NCI-H1092 treated with DMSO at 0.1 percent for 48 hours (cell line): ENCODE data around the gene RBM6.
A peak's percentile ranks its signal among the peaks of the same experiment; 100 is the strongest.

Experiments used
- DNase-seq: peaks from one replicate; lab custom pipeline; 2025; lab: John Stamatoyannopoulos, UW

The RBM6 gene

DNA sequence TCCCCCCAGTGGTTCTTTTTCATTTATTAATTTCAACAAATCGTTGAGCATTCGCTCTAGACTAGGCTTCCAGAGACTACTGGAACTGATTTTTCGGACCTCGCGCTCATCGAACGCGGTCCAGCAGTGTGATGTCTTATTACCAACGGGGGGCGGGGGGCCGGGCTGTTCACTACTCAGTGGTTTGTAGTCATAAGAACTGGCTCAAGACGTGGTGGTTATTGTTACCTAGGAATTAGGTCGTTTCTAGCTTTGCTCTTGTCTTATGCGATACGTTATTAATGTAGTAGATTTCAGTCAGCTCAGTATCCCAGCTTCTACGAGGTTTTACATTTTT is 149.6 kb downstream of the RBM6 start:
- DNase-seq: no peak

DNA sequence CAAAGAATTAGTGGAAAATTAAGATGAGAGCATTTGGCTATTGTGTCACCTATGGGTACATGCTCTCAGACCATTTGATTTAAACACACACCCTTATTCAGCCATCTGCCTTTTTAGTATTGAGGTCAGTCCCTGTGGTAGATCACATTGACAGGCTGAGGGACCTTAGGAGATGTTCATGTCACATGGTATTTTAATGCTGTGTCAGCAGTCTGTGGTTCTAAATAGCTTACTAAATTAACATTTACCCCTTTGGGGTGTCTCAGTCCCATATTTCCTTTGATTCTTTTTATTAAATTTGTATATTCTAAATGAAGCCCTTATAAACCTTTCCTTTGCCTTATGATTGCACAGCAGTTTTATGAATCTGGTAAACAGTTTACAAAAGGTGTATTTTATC is 151.0 kb downstream of the RBM6 start:
- DNase-seq: no peak

DNA sequence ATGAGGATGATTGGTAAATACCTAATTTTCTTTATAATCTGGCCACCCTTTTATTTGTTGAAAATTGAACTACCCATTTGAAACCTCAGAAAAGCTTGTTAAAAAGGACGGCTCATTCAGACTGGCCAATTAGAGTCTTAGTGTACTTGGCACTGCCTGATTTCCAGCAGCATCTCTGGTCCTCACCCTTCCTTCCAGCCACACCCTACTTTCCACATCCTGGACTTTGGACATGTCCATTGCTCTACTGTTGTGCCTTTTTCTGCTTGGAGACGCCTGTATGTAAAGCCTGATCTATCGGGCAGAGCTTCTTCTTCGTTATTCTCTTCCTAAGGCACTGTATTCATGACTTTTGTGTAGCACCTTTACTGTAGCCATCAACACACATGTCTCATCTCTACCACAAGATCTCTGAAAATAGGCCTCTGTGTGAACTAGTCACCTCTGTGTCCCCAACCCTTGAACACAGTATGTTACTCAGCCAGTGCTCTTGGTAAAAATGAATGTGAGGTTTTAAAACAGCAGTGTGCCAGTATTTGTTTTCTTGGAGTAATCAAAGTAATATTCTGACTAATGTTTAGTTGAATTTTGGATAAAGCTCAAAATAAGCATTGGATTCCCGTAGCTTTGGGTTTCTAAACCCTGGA is 155.5 kb downstream of the RBM6 start:
- DNase-seq: no peak

GRCh38 chr3:50100386-50100785 is 160.4 kb downstream of the RBM6 start:
- no peak for DNase-seq

DNA sequence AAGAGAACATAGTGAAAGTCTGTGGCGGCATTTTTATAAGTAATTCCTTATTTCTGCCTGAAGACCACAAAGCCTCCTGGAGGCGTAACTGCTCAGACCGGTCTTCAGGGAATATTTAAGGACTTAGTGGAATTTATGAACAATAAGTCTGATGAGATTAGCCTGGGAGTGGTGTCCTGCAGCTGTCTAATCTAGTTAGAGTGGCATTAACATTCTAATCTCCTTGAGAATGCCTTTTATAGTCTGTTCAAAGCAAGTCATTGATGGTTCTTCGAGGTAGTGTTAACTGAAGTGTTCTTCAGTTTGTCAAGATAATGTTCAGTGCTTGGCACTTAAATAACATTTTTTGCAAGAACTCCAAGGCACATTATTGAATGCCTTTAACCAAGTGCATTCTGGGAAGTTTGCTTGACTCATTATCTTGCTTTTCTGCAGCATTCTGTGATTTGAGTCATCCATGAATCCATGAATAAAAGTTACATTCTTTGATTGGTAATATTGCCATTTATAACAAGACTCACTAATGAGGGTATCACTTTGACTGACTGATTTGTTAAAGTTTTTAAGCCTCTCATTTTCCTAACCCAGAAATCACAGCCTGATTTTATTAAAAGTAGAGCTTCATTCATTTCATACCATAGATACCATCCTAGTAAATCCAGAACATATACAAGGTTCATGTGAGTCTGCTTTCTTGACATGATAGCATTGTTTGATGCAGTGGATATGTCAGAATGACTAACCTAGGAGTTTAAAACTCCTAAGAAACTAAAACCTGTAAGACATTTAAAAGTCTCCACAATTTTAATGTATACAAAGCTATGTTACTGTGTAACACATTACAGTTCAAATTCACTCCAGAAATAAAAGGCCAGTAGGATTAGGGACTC is 161.3 kb downstream of the RBM6 start:
- DNase-seq: no peak

DNA sequence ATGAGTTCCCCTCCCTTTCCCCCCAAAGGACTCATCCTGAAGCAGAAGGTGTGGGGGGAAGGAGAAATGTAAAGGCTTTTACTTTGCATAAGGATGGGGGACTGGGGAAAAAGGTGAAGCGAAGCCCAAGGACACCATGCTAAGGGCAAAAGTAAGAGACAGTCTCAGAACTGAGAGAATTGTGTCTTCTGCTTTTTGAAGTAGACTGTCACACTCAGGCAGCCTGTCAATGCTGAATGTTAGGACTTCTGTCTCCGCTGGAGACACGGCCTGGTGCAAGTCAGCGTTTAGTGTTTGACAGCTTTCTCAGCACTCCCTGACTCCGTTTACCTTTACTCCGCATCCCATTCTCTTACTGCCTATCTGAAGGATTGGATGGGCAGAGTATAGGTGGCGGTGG is 162.6 kb downstream of the RBM6 start:
- no peak for DNase-seq

GRCh38 chr3:50111757-50112156 is 171.8 kb downstream of the RBM6 start:
- no peak for DNase-seq

DNA sequence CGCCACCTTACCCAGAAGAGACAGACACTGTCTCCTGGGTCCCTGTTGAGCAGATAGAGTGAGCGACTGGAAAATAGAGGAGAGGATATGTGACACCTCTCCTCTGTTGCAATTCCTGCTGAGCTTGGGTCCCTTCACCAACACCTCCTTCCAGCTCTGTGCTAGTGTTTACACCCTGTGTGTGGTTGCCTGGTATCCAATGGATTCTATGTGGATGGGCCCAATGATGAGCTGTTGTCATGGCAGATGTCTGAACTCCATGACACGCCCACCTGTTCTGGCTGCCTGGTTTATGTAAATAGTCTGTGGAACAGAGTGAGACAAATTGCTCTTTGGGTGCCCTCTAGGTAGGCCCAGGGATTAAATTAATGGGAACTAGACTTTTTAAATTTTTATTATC is 172.5 kb downstream of the RBM6 start:
- no peak for DNase-seq

DNA sequence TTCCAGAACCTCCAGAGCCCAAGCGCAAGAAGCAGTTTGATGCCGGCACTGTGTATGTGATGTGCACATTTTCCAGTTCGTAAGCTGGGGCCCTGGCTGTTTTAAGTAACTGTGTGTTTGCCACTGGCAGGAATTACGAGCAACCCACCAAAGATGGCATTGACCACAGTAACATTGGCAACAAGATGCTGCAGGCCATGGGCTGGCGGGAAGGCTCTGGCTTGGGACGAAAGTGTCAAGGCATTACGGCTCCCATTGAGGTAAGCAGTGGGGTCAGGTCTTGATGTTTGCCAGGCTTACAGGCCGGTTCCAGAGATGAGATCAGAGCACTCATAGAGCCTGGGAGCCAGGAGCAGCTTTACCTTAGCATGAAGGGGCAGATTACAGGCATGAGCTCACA is 177.2 kb downstream of the RBM6 start:
- DNase-seq: no peak

- DNase-seq: no peak
Measured at GRCh38 chr3:50118237-50118636, 178.3 kb downstream of the RBM6 start.

DNA sequence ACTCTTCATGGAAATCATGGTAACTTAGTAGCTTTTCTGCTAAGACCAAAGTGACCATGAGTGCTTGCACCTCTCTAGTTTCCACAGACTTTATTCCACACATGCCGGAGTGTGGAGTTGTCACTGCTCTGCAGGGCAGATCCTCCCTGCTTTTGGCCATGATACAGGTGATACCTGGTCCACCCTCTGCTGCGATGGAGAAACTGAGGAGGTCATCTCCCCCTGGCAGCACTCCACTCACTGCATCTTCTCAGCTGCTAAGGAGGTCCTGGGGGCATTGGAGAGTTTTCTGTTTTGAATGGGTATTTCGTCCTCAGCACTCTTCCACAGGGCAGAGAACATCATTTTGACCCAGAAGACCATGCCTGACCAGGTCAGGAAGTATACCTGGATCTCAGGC is 179.8 kb downstream of the RBM6 start:
- no peak for DNase-seq

GRCh38 chr3:50120364-50121071 is 180.6 kb downstream of the RBM6 start:
- no peak for DNase-seq

GRCh38 chr3:50121072-50122032 is 181.4 kb downstream of the RBM6 start:
- peak; percentile 31 for DNase-seq

DNA sequence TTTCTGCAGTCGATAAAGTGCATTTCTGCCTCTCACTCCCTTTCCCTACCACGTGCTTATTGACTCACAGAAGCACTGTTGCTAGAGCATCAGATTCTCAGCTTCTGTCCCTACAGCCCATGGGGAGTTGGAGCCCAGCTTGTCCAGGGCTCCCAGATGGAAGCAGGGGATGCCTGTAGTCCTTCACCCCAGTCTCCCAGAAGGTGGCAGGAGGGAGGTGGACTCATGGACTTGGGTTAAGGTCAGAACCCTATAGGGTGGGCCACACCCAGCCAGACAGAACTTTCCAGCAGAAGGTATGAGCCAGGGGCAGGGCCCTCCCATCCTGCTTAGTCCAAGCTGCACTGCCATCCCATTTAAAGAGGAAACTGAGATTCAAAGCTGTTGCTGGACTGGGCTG is 182.1 kb downstream of the RBM6 start:
- DNase-seq: no peak

GRCh38 chr3:50122661-50123391 is 182.9 kb downstream of the RBM6 start:
- DNase-seq: no peak

DNA sequence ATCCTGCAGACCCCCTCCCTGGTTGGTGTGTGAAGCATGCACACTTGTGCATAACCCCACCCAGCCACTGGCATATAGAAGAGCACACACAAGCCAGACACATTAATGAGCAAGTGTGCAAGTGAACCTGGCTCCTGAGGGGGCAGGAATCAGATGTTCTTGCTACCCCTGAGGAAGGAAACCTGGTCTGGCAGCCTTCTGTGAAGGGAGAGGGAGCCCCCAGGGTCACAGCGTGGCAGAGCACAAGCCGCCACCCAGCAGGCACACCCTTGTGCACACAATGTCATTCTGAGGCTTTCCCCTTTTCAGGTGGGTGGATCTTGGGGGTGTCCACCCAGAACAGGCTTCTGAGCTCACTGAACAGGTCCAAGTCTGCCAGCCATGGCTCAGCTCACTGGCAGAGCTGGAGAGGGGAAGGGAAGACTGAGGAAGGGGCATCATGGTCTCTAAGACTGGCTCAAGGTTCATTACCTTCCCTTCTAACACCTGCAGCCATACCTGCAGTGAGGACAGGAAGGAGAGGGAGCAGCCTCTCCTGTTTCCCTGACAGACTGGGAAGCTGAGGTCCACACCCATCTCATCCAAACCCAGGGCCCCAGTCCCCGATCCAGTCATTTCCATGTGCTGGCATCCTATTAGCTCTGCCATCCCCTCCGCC is 183.6 kb downstream of the RBM6 start:
- DNase-seq: no peak

DNA sequence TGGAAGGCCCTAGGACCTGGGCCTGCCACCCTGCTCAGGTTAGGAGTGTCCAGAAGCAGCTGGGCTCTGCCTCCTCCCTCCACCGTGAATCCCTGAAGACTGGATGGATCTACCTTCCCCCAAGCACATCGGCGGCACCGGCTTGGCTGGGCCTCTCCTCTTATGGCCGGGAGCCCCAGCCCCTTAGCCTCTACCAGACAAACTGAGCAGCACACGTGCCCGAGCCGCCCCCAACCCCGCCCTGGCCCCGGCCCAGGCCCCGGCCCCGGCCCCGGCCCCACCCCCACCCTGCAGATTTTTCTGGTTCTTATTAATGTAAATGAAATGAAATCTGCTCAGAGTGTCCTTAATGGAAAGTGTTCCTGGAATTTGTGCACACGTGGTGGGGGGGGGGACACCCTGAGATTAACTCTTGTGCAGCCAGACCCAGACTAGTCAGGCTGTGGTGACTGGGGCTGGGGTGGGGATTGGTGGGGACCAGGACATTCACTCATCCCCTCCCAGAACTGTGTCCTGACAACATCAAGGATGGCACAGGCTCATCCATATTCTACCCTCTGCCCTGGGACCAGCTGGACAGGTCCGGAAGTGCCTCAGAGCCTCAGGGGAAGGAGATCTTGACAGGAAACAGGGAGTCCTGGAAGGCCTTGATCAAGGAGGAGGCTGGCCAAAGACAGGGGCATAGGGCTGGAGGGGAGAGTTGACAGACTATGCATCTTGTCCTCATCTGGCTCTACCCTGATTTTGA is 184.3 kb downstream of the RBM6 start:
- no peak for DNase-seq

DNA sequence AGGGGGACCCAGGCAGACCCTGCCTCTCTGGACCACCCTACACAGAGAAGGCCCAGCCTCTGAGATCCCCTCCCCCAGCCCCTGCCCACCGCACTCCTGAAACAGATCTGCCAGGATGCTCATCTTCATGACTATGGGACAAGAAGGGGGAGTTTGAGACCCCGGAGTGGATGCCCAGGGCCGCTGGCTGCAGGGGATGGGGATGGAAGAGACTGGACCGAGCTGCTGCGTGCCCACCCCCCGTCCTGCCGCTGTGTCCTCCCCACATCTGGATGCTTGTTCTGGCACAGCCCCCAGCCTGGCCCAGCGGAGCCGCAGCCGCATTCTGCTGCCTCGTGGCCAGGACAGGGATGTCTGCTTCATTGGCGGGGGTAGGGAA is 184.8 kb downstream of the RBM6 start:
- no peak for DNase-seq

GRCh38 chr3:50125541-50126286 is 185.8 kb downstream of the RBM6 start:
- DNase-seq: no peak
